NCI-H128 (cell line): ENCODE data around the gene SLC2A10.
A peak's percentile ranks its signal among the peaks of the same experiment; 100 is the strongest.
"Not testable (repeated sequence)": the region's sequence is repeated elsewhere in the genome, so short reads cannot be mapped to it uniquely, and the experiment has no call there.

Source experiments
- DNase-seq: peaks from one replicate; lab custom pipeline; 2025; ENCODE audit not compliant: unreplicated experiment; lab: John Stamatoyannopoulos, UW

Gene SLC2A10

DNA sequence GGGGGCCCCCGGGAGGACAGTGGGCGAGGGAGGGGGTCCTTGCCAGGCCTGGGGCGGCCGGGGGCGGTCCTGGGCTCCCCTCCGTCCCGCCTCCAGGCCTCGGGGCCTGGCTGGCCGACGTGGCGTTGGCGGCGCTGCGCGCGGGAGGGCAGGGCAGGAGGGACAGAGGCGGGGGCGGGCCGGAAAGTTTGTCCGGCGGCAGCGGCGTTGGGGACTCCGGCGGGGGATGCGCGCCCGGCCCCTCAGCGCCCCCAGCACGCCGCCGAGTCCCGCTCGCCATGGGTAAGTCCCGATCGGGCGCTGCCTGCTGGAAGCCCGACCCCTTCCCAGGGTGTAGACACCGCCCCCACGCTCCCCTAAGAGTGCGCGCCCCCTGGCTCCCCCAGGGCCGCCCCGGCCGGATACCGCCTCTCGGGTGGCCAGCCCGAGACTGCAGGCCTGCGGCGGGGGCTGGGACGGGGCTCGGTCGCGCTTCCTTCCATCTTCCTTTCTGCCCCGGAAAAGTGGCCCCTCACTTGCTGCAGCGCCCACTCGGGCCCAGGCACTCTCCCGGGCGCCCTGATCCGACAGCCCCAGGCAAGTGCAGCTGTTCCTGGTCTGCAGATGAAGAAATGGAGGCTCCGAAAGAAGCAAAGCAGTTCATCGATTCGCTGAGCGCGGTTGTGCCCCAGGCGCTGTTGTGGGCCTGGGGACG lies at the start of gene SLC2A10:
TSS of gene SLC2A10 (plus strand) at position 191 of the 694 bp plus-strand sequence. CDS start at position 279, 88 bp downstream.
- no peak for DNase-seq

DNA sequence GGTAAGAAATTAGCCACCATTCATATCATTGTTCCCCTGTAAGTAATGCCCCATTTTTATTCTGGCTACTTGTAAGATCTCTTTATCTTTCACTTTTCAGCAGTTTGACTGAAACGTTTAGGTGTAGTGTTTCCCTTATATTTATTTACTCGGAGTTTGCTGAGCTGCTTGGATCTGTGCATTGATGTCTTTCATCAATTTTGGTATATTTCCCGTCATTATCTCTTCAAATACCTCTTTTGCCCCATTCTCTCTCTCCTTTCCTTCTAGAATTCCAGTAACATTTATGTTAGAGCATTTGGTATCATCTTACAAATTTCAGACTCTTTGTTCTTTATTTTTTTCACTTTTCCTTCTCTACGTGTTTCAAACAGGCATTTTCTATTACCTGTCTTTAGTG lies 49.0 kb upstream of the SLC2A10 start:
- DNase-seq = no peak

DNA sequence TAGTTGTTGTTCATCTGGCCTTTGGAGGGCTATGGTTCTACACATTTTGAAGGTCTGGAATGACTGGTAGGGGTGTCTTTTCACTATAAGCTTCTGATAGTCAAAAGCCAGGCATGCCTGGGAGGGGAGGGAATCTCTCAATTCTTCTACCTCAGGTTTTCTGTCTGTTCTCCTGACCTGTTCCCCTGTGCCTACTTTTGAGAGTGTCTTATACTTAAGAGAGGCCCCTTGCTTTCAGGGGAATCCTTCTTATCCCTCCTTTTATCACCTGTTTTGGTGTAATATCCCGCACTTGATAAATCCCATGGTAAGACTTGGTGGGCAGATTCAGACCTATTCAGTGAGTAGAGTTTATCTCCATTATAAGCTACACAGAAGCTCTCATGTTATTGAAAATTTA lies 47.8 kb upstream of the SLC2A10 start:
- DNase-seq = no peak

DNA sequence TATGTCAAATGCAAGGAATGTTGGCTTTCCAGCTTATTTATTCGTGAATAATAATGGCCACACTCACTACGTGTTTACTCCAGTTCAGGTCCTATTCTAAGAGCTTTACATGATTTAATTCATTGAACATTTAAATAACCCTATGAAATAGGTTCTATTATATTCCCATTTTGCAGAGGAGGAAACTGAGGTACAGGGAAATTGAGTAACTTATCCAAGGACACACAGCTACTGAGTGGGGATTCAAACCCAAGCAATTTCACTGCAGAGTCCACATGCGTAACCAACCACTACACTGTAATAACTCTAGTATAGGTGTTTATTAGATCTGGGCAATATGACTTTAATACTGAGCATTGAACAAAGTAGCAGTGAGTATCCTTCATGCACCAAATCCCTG lies 45.9 kb upstream of the SLC2A10 start:
- no peak for DNase-seq

DNA sequence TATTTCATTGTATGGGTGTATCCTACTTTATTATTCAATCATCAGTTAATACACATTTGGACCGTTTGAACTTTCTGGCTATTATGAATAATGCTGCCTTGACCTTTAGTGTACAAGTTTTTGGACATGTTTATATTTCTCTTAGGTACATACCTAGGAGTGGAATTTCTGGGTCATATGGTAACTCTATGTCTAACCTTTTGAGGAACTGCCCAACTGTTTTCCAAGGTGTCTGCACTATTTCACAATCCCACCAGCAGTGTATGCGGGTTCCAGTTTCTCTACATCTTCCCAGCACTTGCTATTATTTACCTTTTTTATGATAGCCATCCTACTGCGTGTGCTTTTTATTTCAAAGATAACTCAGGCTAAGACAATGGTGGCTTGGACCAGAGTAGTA lies 43.8 kb upstream of the SLC2A10 start:
- no peak for DNase-seq

DNA sequence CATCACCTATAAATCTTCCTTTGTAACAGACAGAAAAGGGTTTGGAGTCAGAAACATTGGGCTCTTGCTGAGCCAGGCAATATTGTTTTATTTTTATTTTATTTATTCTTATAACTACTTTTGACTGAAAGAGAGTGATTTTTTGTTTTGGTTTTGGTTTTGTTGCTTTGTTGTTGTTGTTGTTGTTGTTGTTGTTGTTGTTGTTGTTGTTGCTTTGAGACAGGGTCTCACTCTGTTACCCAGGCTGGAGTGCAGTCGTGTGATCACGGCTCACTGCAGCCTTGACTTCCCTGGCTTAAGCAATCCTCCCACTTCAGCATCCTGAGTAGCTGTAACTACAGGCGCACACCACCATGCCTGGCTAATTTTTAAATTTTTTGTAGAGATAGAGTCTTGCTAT lies 43.1 kb upstream of the SLC2A10 start:
- no peak for DNase-seq

DNA sequence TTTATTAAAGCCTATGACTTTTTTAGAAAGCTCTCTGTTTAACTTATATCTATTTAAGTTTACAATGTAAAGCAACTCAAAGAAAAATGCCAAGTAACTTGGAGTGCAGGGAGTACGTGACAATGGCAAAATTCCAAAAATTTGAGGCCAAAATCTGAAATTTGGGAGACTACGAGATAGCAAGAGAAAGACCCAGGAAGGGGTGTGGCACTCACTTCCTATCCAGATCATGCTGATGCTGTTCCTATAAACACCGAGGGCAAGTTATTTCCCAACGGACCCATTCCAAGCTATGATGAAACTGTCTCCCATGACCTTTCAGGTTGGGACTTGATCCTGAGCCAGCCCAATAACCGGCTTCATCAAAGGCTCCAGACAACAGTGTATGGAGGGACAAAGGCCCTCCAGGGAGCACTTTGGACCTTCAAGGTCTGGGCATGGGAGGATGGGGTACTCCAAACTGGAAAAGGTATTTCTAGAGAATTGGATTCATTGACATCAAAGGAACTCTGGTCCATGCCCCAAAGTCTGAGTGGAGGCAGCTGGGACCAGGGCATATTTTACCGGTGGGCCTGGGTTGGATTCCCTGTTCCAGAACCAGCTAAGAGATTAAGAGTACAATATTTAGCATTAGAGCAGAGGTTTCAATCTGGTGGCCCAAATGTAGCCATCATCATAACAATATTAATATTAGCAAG lies 42.5 kb upstream of the SLC2A10 start:
- DNase-seq = no peak

DNA sequence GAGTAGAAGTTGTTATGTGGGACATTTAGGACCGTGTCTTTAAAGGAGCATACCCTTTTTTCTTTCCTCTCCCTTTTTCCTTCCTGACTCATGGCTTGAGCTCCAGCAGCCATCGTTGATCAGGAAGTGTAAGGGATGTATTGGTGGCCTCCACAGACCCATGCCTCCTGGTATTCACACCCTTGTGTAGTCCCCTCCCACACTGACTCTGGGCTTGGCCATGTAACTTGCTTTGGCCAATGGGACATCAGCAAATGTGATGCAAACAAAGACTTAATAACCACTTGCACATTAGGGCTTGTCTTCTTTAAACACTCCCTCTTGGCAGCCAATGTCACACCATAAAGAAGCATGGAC lies 39.2 kb upstream of the SLC2A10 start:
- no peak for DNase-seq

DNA sequence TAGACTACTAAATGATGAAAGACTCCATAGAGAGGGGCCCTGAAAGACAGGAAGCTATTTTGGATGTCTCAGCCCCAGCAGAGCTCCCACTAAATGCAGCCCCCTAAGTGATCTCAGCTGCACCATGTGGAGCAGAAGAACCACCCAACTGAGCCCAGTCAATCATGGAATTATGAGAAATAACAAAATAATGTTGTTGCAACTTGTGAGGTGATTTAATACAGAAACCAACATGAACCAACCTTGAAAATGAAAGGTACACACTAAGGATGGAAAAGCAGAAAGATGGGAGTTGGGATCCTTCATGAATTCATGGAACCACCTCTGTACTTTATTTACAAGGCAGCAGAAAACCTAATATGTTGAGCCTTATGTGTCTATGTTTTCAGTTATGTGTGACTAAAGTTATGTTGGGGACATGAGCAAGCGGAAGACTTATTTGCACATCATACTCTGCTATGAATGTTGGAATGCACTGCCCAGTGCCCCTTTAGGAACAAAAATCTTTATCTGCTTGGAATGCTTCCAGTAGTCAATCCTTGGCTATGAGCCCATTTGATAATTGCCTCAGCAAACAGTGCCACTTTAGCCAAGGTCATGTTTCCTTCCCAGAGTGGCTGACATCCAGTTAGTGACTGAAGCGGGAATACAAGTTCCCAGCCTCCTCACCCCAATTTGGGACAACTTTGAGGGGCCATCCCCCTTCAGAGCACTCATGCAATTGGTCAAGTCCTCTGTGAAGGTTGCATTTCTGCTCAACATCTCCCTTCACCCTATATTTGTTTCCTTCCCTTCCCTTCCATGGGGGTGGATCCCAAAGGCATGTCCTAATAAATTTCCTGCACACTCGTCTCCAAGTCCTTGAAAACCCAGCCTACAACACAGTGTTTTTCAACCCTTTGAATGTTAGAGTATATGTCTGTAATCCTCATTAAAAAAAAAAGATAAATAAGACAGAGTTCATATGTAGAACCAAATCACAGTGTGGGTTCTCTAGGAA lies 38.6 kb upstream of the SLC2A10 start:
- DNase-seq = no peak

DNA sequence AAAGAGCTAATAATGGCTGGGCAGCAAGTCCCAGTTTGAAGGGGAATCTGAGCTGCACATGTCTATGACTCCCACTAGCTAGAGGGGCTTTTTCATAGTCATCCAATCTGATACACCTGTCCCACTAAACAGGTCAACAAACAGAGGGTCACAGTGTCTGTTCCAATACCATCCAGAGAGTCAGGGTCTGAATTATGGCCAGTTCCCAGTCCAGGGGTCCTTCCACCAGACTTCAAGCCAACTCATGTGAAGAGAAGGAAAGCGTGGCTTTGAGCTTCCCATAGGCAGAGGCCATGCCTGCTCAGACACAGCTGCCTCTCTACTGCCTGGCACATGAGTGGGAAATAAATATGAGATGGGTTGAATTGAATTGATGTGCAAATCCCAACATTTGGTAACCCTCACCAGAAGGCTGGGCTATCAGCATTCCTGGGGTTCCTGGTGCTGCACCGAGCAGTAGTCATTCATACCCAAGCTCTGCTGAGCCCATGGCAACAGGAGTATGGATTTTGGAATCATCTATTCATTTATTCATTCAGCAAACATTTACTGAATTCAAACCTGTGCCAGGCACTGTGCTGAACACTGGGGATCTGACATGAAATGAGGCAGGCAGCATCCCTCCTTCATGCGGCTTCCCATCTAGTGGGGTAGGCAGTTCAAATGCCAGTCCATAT lies 37.4 kb upstream of the SLC2A10 start:
- no peak for DNase-seq

DNA sequence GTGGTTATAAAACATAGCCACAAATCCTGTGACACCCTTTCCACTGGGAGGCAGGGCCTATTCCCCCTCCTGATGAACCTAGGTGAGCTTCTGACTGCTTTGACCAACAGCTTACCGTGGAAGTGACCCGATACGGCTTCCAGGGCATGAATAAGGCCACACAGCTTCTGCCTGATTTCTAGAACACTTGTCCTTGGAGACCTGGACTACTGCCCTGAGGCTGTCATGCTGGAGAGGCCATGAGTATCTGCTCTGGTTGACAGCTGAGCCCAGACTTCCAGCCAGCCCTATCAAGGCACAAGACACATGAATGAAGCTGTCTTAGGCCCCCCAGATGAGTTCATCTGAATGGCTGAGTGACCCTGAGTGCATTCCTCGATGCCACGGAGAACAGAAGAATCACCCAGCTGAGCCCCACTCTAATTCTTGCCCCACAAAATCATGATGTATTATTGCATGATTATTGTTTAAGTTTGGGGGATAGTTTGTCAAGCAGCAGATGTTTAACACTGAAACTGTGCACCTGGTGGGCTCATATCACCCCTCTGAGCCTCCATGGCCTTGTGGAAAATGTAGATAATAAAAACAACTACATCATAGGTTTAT lies 36.8 kb upstream of the SLC2A10 start:
- no peak for DNase-seq

DNA sequence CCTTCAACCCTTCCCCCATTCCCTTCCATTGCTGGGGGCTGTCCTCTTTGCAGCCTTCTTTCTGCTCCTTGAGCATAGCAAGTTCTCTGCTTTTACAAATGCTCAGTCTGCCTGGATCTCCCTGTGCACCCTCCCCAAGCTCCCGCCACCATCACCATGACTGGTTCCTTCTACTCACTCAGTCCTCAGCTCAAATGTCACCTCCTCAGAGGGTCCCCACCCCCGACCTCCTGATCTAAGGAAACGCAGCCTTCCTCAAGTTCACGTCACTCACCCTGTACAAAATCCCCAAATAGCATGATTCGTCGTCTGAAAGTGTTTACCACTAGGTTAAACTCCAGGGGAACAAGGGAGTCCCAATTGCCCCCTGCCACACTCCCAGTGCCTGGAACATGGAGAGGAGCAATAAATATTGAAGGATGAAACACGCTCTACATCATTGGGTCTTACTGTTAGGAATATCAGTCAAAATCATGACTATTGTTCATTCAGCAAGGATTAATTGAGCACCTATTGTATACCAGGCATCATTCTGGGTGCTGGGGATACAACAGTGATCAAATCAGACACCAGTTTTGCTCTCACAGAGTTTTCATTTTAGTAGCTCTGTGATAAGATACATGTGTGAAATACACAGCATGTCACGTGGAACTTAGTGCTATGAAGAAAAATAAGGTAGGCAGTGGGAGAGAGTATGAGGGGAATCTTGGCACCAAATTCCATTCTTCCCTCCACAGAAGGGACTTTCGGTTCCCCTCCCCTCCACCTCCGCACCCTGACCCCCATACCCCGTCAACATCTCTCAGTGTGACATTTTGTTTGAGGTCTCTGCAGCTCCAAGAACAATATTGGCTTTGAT lies 35.8 kb upstream of the SLC2A10 start:
- DNase-seq = no peak

DNA sequence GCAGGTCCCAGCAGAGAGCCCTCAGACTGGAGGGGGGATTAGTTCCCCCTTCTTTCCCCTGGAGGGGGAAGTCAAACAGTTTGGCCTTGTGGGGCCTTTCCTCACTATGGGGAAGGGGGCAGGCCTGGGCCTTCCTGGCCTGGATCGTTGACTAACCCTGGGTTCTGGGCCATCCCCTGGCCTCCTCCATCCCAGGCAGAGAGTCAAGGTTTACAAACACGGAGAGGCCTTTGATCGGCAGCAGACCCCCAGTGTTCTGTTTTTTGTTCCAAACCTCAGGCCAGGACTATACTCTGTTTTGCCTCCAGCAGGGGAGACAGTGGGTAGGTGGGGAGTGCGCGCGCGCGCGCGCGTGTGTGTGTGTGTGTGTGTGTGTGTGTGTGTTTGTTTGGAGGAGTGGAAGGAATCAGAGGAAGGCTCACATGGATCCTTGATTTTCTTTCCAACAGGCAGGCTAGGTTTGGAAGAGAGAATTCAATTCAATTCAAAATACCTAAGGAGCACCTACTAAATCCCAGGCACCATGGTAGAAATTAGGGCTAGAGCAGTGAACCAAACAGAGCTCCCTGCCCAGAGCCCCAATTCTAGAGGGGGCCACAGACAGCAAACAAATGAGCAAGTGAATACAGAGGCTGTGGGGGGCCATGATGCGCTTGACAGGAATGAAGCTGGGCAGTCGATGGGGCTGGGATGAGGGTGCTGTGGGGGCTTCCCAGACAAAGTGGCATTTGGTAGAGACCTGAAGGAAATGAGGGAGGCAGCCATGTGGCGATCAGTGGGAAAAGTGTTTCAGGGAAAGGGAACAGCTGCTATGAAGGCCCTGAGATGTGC lies 35.0 kb upstream of the SLC2A10 start:
- DNase-seq = no peak

DNA sequence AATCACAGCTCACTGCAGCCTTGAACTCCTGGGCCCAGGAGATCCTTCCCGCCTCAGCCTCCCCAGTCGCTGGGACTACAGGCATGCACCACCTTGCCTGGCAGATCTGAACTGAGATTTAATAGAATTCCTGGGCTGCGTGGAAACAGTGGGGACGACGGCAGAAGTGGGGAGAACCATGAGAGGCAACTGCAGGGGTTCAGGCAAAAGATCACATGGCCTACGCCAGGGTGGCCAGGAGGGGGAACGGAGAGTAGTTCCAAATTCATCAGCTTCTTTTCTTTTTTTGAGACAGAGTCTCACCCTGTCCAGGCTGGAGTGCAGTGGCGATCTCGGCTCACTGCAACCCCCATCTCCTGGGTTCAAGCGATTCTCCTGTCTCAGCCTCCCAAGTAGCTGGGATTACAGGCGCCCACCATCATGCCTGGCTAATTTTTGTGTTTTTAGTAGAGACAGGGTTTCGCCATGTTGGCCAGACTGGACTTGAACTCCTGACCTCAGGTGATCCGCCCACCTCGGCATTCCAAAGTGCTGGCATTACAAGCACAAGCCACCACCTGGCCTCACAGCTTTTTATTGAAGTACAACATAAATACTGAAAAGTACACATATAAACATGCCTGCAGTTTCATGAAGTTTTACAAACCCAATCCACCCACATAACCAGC lies 32.7 kb upstream of the SLC2A10 start:
- DNase-seq = not testable (repeated sequence)

DNA sequence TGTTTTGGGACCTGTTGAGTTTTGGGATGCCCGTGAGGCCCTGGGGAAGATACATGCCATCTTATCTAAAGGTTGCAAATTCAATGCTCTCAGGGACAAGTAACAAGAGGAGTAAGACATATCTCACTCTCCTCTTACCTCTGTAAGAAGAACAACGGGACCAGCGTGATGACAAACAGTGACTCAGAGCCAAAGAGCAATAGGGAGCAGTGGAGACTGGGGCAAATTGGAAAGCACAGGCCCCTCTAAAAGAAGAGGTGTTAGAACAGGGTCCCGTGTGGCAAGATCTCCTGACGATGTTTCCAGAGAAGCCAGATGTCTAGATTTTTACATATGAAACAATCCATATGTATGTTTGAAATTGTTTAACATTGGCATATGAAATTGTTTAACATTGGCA lies 31.8 kb upstream of the SLC2A10 start:
- no peak for DNase-seq

DNA sequence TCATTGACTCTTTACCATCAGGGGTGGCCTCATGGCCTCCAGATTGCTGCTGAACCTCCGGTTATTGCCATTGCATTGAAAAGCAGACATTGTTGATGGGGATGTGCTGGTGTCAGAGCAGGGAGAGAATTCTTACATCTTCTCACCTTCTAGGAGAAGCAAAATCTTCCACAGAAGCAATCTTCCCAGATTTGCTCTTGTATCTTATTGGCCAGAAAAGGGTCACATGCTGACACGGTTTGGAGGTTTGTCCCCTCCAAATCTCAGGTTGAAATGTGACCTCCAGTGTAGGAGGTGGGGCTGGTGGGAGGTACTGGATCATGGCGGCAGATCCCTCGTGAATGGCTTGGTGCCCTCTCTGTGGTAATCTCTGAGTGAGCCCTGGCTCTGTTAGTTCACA lies 30.9 kb upstream of the SLC2A10 start:
- DNase-seq = no peak

DNA sequence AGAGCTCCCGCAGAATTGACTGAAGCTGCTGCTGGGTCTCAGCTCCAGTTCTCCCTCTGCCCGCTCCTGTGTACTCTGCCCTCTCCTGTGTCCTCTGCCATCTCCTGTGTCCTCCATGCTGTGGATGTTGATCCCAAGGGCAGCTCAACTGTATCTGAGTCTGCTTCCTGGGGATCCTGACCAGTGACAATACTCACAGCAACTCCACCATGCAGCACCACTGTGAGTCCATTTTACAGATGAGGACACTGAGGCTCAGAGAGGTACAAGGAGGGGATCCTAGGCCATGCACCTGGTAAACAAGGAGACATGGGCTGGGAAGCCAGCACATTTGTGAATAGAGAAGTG lies 28.8 kb upstream of the SLC2A10 start:
- no peak for DNase-seq

DNA sequence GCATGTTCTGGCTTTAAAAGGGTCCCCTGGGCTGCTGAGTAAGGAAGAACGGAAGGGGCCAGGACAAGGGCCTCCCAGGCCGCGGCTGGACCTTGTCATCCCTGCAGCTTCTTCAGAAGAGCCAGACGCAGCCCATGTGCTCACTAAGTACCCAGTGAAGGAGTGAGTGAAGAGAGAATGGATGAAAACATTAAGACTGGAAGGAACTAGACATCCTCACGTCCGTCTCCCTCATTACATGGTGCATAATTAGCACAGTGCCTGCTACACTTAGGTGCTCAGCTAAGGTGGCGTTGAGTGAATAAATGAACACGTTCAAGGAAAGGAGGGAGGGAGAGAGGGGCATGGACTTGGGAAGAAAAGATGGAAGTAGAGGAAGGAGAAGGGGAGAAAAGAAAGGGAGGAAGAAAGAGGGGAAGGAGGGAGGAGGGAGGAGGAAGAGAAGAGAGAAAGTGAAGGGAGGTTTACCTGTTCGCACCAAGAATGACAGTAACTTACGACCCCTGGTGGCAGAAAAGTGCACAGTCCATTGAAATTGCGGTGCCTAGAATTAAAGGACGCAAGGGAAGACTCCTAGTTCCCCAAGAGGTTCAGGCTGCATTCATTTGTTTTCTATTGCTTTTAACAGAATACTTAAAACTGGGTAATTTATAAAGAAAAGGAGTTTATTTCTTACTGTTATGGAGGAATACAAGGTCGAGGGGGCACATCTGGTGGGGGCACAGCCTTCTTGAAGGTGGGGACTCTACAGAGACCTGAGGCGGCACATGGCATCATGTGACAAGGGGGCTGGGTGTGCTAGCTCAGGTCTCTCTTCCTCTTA lies 28.2 kb upstream of the SLC2A10 start:
- peak; percentile 62 for DNase-seq
